ENCODE results near the gene RPS2. TPM values are rescaled to one million over a fixed set of nuclear protein-coding genes. Genes with fewer than 3 reads are reported as not detected.

Gene RPS2
- polyA plus RNA-seq, 1 donor = 3,022 TPM

Other genes starting within 250 kb of the RPS2 start
- 57.7 TPM for gene NME3, start 193.3 kb downstream of the RPS2 start, polyA plus RNA-seq
- 12.2 TPM for gene EME2, start 192.0 kb downstream of the RPS2 start, polyA plus RNA-seq
- gene MRPS34, start 191.7 kb downstream of the RPS2 start, polyA plus RNA-seq = 82.8 TPM
- gene SPSB3, start 182.3 kb downstream of the RPS2 start, polyA plus RNA-seq = 36.5 TPM
- 39.4 TPM for gene NUBP2, start 181.9 kb downstream of the RPS2 start, polyA plus RNA-seq
- gene IGFALS, start 171.1 kb downstream of the RPS2 start, polyA plus RNA-seq = 8.3 TPM
- 55.5 TPM for gene HAGH, start 138.0 kb downstream of the RPS2 start, polyA plus RNA-seq
- gene FAHD1, start 137.6 kb downstream of the RPS2 start, polyA plus RNA-seq = 49.6 TPM
- gene MEIOB, start 92.7 kb downstream of the RPS2 start, polyA plus RNA-seq = 0.54 TPM
- gene HS3ST6, start 46.4 kb downstream of the RPS2 start, polyA plus RNA-seq = 0.04 TPM
- gene MSRB1, start 21.6 kb downstream of the RPS2 start, polyA plus RNA-seq = 38.8 TPM
- gene RPL3L, start 10.1 kb downstream of the RPS2 start, polyA plus RNA-seq = 0.22 TPM
- gene NDUFB10, start 5.3 kb downstream of the RPS2 start, polyA plus RNA-seq = 128 TPM
- 0.09 TPM for gene RNF151, start 2.0 kb upstream of the RPS2 start, polyA plus RNA-seq
- 32.9 TPM for gene TBL3, start 7.2 kb upstream of the RPS2 start, polyA plus RNA-seq
- 2.8 TPM for gene NOXO1, start 16.6 kb upstream of the RPS2 start, polyA plus RNA-seq
- 48.5 TPM for gene GFER, start 19.4 kb upstream of the RPS2 start, polyA plus RNA-seq
- gene SYNGR3, start 25.1 kb upstream of the RPS2 start, polyA plus RNA-seq = 4.2 TPM
- gene ZNF598, start 45.0 kb upstream of the RPS2 start, polyA plus RNA-seq = 28.9 TPM
- gene NPW, start 55.0 kb upstream of the RPS2 start, polyA plus RNA-seq = 4.4 TPM
- gene NHERF2, start 62.1 kb upstream of the RPS2 start, polyA plus RNA-seq = 32.3 TPM
- 15.6 TPM for gene NTHL1, start 83.0 kb upstream of the RPS2 start, polyA plus RNA-seq
- 85.9 TPM for gene TSC2, start 83.2 kb upstream of the RPS2 start, polyA plus RNA-seq
- gene PKD1, start 171.1 kb upstream of the RPS2 start, polyA plus RNA-seq = 58.4 TPM
- gene RAB26, start 183.8 kb upstream of the RPS2 start, polyA plus RNA-seq = 19.1 TPM
- 63.3 TPM for gene TRAF7, start 191.0 kb upstream of the RPS2 start, polyA plus RNA-seq
- gene CASKIN1, start 231.8 kb upstream of the RPS2 start, polyA plus RNA-seq = 0.96 TPM
- 40.0 TPM for gene MLST8, start 240.6 kb upstream of the RPS2 start, polyA plus RNA-seq
- 10.5 TPM for gene BRICD5, start 246.0 kb upstream of the RPS2 start, polyA plus RNA-seq